ENCODE data around the gene TSGA10IP.

TSGA10IP gene

DNA sequence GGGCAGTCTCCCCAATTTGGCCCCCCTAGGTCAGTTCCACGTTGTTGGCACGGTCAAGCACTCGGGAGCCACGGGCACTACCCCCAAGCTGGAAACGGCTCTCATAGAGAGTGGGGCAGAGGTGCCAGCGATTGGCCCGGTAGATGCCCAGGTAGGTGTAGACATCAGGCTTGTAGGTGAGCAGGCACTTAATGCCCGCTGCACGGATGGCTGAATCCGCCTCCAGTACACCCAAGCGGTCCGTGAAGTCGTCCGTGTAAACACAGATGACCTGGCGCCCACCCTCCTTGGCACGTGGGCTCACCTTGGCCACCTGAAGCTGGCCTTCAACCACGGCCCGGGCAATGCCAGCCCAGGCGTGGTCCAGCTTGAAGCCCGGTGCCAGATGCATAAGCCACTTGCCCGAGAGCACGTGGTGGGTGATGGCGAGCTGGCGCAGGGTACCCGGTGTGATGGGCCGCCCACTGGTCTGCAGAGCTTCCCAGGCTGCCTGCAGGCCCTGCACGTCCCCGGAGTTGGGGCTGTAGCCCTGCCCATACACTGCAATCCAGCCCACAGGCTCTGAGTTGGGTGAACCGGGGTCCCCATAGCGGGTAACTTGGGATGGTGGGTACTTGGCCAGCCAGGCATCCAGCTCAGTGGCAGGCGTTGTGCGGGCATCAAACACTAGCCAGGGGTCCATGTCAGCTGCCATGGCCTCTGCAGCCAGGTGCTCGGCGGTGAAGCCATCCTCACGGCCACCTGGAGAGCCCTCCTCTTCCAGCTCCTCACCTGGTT, 27.7 kb upstream of the TSGA10IP start:
- no peak for DNase-seq (ENCODE audit: low read depth in 2 of 2)

DNA sequence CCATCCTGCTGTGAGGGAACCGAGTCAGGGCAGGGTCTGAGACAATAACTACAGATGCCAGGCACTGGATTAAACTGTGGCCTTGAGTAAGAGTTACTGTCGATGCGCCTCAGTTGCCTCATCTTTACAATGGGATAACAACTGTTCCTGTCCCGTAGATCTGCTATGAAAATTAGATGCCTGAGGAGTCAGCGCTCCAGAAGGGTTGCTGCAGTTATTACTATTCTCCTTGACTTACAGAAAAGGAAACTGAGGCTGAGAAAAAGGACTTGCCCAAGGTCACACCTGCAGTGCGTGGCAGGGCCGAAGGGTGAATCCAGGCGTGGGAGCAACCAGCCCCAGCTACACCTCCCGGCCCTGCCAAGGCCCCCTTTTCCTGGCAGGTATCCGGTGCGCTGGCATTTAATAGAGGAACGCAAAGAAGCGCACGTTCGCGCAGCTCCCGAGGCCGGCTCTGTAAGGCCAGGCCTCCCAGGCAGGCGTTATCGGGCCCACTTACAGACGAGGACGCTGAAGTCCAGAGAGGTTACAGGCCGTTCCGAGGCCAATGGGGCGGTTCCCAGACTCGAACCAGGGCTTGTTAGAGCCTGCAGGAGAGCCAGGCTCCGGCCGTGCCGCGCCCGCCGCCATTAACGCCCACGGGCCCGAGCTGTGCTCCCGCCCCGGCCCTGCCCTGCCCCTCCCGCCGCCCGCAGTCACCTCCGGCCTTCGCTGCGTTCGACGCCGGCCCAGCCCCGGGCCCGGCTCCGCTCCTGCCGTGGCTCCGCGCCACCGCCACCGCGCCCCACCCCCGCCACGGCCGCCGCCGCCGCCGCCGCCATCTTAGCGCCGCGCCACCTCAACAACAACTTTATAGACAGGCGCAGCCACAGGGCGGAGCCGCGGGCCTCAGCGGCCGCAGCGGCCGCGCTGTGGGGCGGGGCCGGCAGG, 26.8 kb upstream of the TSGA10IP start, which contains the start of gene C11orf68:
C11orf68 (minus strand) TSS at position 852 of the 930 bp plus-strand sequence; CDS start at position 821, 31 bp downstream.
- no peak for DNase-seq (ENCODE audit: low read depth in 2 of 2)

DNA sequence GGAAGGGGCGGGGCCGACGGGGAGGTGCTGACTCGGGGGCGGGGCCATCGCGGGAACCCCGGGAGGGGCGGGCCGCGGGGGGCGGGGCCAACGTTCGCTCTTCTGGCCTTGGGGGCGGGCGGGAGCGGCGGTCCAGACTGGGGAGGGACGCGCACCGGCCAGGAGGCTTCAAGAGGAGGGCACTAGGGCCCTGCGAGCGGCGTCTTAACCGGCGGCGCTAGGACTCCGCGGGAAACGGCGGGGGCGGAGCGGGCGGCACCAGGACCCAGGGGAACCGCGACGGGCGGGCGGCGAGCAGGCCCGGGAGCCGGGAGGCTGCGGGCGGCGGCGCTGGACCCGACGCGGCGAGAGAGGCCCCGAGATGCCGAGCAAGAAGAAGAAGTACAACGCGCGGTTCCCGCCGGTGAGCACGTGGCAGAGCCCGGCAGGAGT, 26.1 kb upstream of the TSGA10IP start, which contains the start of gene DRAP1:
DRAP1 (plus strand) TSS at position 286 of the 432 bp plus-strand sequence; CDS start at position 362, 76 bp downstream.
- peak; percentile 97 to 98 for DNase-seq (ENCODE audit: low read depth in 2 of 2)

DNA sequence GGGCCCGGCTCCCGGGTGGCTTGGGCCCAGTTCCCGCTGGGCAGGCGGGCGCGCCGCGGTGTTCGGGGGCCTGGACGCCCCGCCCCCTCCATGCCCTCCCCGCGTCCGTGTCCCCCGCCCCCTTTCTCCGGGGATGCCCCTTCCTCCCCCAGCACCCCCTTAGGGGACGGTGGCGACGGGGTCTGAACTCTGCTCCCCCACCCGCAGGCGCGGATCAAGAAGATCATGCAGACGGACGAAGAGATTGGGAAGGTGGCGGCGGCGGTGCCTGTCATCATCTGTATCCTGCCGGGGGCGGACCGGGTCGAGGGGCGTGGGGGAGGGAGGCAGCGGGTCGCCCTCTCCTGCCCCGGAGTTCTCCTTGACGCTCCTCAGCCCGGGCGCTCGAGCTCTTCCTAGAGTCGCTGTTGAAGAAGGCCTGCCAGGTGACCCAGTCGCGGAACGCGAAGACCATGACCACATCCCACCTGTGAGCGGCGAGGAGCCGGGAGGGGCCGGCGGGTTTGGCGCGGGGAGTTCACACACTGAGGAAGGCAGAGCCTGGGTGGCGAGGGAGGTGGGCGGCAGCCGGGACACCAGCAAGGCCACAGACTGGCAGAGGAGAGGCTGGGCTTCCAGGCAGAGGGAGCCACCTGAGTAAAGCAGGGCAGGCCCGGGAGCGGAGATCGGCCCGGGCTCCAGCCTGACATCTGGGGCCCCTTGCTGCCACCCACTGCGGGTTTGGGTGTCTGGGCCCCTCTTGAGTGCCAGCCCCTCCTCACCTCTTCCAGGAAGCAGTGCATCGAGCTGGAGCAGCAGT, 25.5 kb upstream of the TSGA10IP start:
- peak; percentile 18 to 29 for DNase-seq (ENCODE audit: low read depth in 2 of 2)

DNA sequence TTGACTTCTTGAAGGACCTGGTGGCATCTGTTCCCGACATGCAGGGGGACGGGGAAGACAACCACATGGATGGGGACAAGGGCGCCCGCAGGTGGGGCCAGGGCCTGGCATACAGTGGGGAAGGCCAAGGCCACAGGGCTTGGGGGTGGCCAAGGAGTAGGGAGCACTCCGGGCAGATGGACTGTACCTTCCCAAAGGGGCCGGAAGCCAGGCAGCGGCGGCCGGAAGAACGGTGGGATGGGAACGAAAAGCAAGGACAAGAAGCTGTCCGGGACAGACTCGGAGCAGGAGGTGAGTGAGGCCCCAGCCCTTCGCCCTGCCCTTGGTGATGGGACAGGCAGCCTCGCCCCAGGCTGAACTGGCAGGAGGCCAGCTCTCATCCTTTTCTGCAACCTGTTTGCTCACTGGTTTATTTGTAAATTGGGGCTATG, 24.9 kb upstream of the TSGA10IP start:
- no peak for DNase-seq (ENCODE audit: low read depth in 2 of 2)

DNA sequence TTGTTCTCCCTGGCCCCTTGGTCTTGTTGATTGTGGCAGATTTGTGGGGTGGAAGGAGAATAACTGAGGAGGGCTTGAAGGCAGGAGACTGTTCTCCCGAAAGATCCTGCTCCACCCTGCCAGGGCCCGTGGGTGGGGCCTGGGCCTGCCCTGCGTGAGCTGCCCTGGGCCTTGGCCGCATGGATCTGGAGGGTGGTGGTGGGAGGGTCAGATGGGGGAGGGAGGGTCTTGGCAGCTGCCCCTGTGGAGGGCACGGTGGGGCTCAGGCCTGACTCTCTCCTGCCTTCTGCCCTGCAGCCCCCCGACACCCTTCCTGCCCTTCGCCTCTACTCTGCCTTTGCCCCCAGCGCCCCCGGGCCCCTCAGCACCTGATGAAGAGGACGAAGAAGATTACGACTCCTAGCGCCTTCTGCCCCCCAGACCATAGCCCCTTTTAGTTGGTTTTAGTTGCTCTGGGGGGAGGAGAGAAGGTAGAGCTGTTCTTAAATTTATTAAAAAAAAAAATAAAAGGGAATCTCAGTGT, 24.2 kb upstream of the TSGA10IP start:
- no peak for DNase-seq (ENCODE audit: low read depth in 2 of 2)

DNA sequence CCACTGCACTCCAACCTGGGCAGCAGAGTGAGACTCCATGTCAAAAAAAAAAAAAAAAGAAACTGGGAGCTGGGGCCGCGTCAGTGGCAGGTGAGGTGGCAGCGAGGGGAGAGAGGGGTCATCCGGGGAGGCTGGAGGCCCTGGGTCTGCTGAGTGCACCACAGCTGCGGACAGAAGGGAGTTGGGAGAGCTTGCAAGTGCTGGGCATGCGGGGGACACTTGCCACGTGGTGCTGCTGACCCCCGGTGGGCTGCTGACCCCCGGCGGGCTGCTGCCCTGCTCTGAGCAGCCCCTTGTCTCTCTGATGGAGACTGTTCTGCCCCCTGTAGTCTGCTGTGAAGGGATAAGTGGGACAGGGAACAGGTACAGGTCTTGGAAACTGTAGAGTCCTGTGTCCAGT, 23.4 kb upstream of the TSGA10IP start:
- no peak for DNase-seq (ENCODE audit: low read depth in 2 of 2)

DNA sequence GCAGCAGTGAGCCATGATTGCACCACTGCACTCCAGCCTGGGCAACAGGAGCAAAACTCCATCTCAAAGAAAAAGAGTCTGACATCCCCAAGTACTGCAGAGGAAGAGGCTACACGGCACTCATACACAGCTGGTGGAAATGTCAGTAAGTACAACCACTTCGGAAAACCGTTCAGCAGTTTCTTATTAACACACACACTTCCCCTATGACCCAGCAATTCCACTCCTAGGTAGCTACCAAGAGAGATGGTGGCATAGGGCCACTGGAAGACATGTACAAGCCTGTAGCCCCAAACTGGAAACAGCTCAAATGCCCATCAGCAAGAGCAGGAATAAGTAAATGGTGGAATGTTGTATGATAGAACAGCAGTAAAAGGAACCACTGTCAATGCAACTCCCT, 22.7 kb upstream of the TSGA10IP start:
- no peak for DNase-seq (ENCODE audit: low read depth in 2 of 2)

DNA sequence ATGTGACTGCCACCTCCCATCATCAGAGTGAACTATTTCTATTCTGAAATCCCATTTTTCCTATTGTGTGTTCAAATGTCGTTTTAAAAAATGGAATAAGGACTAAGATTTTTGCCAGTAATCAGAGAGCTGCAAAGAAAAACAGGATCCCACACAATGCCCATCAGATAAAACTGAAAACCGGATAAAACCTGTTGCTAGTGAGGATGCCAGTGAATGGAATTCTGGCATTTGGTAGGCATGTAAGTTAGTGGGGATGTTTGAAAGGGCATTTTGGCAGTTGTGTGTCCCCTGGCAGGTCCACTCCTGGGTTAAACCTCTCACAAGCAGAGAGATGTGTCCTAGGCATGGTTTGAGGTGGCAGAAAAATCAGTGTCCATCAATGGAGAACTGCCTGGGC, 19.9 kb upstream of the TSGA10IP start:
- no peak for DNase-seq (ENCODE audit: low read depth in 2 of 2)

DNA sequence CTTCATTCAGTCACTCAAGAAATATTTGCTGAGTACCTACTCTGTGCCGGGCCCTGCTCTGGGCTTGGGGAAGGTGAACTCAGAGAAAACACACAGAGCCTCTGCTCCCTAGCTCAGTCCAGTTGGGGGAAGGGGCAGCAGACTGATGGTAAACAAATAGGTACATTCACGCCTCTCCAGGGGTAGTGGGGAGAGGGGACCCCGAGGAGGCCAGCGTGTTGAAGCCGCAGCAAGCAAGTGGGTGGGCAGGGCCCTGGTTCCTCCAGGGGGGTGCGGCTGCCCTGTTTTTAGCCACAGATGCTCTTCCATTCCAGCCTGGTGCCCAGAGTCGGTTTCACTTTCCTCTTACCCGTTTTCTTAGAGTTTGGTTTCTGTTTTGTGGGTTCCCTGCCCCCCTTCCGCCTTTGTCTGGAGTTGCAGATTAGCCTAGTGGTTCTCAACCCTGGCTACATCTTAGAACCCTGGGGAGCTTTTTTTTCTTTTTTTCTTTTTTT, 17.3 kb upstream of the TSGA10IP start:
- peak; percentile 30 to 61 for DNase-seq (ENCODE audit: low read depth in 2 of 2)

DNA sequence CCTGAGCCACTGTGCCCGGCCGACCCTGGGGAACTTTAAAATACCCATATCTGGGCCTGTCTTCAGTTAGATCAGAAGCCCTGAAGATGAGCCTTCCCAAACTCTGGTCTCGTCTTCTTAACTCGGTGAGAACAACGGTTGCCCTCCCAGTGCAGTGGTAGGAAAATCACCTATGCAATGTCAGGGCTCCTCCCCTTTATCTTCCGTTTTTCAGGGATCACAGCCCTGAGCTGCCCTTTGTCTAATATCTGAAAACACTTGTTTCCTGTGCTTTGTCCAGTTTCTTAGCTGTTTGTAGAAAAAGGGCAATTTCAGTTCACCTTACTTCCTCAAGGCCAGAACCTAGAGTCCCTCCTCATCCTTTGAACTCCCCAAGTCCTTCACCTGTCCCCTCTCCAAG, 16.6 kb upstream of the TSGA10IP start:
- no peak for DNase-seq (ENCODE audit: low read depth in 2 of 2)

DNA sequence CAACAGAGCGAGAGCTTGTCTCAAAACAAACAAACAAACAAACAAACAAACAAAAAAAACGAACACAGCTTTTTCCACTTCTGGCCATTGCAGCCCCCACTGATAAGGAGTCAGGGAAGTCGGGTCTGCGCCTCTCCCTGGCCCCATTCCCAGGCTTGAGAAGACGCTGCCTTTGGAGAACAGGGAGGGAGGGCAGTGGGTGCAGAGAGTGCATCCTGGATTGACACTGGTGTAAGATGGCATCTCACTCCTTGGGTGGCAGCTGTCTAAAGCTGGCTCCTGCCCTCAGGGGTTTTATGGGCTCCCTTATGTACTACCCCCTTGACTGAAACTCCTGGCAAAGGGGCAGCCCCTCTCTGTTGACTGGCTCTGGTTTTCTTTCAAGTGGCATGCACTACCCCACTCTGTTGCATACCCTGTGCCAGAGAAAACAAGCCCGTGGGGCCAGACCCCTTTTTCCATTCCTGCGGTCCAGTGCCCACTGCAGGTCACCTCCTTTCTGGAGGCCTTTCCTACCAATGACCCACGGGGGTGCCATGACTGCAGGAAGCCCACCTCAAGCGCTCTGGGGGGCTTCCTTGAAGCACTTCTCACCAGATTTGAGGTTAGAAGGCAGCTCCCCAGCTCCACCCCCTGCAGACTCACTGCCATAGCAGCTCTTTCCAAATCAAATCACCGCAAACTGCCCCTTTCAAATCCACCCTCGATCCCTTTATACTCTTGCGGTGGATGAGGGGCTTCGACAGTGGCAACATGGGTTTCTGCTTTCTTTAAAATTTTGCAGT, 13.3 kb upstream of the TSGA10IP start:
- no peak for DNase-seq (ENCODE audit: low read depth in 2 of 2)

DNA sequence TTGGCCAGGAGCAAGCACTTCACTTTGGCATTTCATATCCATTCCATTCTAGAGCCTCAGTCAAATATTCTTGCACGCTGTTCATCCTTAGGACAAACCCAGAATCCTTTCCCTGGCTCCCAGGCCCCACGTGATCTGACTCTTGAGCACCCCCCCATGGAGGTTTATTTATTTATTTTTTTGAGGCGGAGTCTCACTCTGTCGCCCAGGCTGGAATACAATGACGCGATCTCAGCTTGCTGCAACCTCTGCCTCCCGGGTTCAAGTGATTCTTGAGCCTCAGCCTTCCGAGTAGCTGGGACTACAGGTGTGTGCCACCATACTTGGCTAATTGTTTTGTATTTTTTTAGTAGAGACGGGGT, 12.7 kb upstream of the TSGA10IP start:
- DNase-seq (ENCODE audit: low read depth in 2 of 2): no peak

DNA sequence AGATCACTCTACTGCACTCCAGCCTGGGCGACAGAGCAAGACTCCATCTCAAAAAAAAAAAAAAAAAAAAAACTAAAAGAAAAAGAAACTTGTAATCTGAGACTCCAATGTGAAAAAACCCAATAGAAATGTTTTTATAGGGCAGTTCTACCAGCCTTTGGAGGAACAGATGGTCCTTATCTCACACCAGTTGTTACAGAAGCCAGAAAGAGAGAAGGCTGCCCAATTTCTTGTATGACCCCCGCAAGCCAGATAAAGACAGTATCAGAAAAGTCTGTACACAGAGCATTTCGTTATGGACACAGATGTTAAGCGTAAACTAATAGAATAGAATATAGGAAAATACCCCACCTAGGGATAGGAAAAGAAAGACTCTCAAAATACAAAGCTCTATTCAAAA, 11.3 kb upstream of the TSGA10IP start:
- DNase-seq (ENCODE audit: low read depth in 2 of 2): no peak

DNA sequence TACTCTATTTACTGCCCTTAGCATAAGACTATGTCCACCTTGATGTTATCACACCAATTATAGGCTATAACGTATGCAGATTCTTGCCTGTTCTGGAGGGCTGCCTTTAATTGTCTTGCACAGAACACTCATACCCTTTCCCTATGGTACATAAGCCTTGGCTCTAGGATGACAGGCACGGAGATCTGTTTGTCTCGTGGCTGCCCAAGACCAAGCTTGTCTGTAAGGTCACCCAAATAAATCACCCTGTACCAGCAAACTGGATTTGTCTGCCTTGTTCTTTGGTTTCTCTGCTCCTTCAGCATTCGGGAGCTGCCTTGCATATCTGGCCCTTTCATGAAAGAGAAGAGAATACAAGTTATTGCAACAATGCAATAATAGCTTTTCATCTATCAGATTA, 7.5 kb upstream of the TSGA10IP start:
- no peak for DNase-seq (ENCODE audit: low read depth in 2 of 2)

DNA sequence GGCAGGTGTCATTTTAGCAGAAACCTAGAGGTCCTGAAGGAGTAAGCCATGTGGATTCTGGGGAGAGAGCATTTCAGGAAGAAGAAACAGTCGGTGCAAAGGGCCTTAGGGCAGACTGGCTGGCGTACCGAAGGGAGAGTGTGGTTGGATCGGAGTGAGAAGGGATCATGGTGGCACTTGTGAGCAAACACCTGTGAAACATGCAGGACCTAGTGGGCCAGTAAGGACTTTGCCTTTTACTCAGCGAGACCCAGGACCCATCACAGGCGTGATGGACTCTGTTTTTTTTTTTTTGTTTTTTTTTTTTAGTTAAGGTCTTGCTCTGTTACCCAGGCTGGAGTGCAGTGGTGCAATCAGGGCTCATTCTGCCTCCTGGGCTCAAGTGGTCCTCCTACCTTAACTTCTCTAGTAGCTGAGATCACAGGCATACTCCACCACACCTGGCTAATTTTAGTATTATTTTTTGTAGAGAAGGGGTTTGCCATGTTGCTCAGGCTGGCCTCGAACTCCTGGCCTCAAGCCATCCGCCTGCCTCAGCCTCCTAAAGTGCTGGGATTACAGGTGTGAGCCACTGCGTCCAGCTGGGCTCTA, 3.5 kb upstream of the TSGA10IP start:
- DNase-seq (ENCODE audit: low read depth in 2 of 2): no peak

DNA sequence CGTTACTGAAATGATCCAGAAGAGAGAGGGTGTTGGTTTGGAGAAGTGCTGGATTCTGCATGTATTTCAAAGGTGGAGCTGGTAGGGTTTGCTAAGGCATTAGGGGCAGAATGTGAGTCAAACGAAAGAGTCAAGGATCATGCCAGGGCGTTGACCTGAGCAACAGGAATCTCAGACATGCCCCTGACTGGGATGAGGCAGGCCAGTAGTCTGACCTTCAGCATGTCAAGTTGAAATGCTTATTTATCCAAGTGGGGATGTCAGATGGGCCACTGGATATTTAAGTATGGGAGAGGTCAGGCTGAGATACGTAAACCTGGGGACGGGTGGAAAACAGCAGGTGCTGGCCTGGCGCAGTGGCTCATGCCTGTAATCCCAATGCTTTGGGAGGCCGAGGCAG, 2.7 kb upstream of the TSGA10IP start:
- no peak for DNase-seq (ENCODE audit: low read depth in 2 of 2)

DNA sequence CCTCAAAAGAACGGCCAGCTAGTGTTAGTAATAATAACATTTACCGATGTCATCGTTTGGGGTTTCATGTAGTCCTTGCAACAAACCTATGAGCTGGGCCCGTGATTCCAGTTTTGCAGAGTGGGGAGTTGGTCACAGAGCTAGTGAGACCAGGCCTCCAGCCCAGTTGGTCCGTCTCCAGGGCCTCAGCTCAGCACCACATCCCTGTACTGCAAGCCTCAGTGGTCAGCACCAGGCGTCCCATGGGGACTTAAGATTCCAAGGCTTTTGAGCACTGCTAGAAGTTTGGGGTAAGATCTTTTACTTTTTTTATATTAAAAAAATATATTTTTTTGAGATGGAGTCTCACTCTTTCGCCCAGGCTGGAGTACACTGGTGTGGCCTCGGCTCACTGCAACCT, 1.1 kb upstream of the TSGA10IP start:
- no peak for DNase-seq (ENCODE audit: low read depth in 2 of 2)

DNA sequence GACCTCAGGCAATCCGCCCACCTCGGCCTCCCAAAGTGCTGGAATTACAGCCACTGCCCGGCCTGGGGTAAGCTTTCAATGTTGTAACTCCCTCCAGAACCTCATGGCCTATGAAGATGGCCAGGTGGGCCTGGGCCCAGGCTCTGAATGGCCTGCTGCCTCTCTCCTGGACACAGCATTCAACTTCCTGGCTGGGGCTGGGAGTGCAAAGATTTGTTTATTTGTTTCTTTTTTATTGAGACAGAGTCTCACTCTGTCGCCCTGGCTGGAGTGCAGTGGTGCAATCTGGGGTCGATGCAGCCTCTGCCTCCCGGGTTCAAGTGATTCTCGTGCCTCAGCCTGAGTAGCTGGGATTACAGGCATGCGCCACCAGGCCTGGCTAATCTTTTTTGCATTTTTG, 513 bp upstream of the TSGA10IP start:
- no peak for DNase-seq (ENCODE audit: low read depth in 2 of 2)

DNA sequence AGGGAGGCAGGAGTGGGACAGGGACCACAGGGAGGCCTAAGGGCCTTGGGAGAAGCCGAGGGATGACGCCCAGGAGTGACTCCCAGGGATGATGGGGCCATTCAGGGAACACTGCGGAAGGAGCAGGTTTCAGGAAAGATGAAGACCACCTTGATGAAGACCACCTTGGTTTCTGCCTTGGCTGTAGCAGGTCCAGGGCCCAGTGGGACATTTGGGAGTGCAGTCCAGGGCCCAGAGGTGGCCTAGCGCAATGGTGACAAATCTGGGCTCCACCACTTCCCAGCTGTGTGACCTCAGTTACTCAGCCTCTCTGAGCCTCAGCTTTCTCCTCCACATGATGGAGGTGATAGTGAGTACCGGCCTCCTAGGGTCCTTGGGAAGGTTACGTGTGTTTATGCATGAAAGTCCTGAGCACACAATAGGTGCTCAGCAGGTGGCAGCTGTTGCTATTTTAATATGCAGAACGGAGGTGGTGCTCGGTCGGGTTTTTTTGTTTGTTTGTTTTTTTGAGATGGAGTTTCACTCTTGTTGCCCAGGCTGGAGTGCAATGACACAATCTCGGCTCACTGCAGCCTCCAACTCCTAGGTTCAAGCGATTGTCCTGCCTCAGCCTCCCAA, 770 bp downstream of the TSGA10IP start:
- DNase-seq (ENCODE audit: low read depth in 2 of 2): no peak
